ENCODE measurements around the gene MTHFD1.
A peak's percentile ranks its signal among the peaks of the same experiment; 100 is the strongest.

Gene MTHFD1

DNA sequence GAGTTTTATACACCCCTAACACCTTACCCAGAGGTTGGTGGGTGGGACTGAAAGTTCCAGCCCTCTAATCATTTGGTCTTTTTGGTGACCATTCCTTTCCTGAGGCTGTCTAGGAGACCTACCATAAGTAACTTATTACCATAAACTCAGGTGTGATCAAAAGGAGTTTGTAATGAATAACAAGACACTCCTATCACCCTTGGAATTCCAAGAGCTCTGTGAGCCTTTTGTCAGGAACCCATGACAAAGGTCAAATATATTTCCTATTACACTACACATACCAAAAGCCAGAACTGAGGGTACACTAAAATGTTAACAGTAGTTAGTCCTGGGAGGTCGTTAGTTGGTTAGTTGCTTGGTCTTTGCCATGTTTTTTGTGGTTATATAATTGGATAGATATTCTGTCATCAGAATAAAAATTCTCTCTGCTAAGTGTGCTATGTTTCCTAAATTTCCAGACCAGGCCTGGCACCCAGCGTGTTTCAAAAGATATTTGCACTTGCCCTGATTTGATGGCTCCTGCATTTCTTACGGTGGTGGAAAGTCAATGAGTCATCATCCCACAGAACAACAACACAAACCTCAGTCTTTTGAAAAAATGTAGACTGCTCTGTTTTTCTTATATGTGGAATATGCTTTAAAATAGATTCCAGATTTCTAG is 50.2 kb downstream of the MTHFD1 start:
- TF ChIP-seq SIN3A (IDR thresholded peaks at IDR 0.05; ENCODE audit: borderline replicate concordance, insufficient read depth, low read length) (no peak), TAF1 (IDR thresholded peaks at IDR 0.05; ENCODE audit: borderline replicate concordance, insufficient read depth, low read length) (no peak), FOXP2 (optimal IDR thresholded peaks at IDR 0.05; ENCODE audit: borderline replicate concordance, extremely low read depth, extremely low read length, insufficient read depth) (no peak), POLR2AphosphoS5 (IDR thresholded peaks at IDR 0.05; ENCODE audit: low read depth, low read length) (no peak)
- TF ChIP-seq, protein P1, sequence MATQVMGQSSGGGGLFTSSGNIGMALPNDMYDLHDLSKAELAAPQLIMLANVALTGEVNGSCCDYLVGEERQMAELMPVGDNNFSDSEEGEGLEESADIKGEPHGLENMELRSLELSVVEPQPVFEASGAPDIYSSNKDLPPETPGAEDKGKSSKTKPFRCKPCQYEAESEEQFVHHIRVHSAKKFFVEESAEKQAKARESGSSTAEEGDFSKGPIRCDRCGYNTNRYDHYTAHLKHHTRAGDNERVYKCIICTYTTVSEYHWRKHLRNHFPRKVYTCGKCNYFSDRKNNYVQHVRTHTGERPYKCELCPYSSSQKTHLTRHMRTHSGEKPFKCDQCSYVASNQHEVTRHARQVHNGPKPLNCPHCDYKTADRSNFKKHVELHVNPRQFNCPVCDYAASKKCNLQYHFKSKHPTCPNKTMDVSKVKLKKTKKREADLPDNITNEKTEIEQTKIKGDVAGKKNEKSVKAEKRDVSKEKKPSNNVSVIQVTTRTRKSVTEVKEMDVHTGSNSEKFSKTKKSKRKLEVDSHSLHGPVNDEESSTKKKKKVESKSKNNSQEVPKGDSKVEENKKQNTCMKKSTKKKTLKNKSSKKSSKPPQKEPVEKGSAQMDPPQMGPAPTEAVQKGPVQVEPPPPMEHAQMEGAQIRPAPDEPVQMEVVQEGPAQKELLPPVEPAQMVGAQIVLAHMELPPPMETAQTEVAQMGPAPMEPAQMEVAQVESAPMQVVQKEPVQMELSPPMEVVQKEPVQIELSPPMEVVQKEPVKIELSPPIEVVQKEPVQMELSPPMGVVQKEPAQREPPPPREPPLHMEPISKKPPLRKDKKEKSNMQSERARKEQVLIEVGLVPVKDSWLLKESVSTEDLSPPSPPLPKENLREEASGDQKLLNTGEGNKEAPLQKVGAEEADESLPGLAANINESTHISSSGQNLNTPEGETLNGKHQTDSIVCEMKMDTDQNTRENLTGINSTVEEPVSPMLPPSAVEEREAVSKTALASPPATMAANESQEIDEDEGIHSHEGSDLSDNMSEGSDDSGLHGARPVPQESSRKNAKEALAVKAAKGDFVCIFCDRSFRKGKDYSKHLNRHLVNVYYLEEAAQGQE (IDR thresholded peaks at IDR 0.05; ENCODE audit: insufficient read depth in 1 of 2, low read depth in 2 of 2, low read length in 2 of 2), result no peak

DNA sequence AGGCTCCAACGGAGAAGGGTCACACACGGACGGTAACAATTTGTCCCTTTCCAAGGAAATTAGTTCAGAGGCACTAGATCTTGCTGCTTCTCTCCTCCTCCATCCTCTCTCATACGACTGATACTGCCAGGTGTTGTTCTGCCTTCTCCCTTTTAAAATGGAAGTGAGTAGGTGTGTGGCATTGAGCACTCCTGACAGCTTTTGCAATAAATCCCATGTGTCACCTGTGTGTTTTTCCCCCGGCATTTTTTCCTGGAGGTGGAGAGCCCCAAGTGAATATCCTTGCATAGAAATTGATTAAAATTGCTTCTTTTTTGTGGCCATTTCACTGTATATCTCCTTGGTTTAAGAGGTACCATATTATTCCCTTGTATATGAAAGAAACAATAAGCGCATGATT is 51.0 kb downstream of the MTHFD1 start:
- TF ChIP-seq FOXP2 (optimal IDR thresholded peaks at IDR 0.05; ENCODE audit: borderline replicate concordance, extremely low read depth, extremely low read length, insufficient read depth) (no peak), POLR2AphosphoS5 (IDR thresholded peaks at IDR 0.05; ENCODE audit: low read depth, low read length) (no peak), SIN3A (IDR thresholded peaks at IDR 0.05; ENCODE audit: borderline replicate concordance, insufficient read depth, low read length) (no peak), TAF1 (IDR thresholded peaks at IDR 0.05; ENCODE audit: borderline replicate concordance, insufficient read depth, low read length) (no peak)
- TF ChIP-seq, protein P1 (IDR thresholded peaks at IDR 0.05; ENCODE audit: insufficient read depth in 1 of 2, low read depth in 2 of 2, low read length in 2 of 2), result no peak

DNA sequence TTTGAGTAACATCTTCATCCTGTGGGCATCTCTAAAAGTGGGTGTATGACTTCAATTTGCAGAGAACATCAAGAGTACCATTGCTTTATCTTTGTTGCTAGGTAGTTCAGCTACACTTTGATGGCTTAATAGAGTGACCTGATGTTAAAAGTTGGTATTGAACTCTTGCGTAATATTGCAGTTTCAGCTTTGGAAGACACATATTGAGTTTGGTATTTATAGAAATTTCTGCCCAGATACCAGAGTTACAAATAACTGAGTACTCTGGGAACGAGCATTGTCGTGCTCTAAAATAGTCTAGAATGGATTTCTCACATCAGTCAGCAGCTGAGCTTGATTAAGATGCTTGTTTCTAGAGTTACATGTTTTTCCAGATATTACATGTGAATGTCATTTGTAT is 52.3 kb downstream of the MTHFD1 start:
- TF ChIP-seq, protein P1 (IDR thresholded peaks at IDR 0.05; ENCODE audit: insufficient read depth in 1 of 2, low read depth in 2 of 2, low read length in 2 of 2), result no peak
- TF ChIP-seq TAF1 (IDR thresholded peaks at IDR 0.05; ENCODE audit: borderline replicate concordance, insufficient read depth, low read length) (no peak), POLR2AphosphoS5 (IDR thresholded peaks at IDR 0.05; ENCODE audit: low read depth, low read length) (no peak), FOXP2 (optimal IDR thresholded peaks at IDR 0.05; ENCODE audit: borderline replicate concordance, extremely low read depth, extremely low read length, insufficient read depth) (no peak)

DNA sequence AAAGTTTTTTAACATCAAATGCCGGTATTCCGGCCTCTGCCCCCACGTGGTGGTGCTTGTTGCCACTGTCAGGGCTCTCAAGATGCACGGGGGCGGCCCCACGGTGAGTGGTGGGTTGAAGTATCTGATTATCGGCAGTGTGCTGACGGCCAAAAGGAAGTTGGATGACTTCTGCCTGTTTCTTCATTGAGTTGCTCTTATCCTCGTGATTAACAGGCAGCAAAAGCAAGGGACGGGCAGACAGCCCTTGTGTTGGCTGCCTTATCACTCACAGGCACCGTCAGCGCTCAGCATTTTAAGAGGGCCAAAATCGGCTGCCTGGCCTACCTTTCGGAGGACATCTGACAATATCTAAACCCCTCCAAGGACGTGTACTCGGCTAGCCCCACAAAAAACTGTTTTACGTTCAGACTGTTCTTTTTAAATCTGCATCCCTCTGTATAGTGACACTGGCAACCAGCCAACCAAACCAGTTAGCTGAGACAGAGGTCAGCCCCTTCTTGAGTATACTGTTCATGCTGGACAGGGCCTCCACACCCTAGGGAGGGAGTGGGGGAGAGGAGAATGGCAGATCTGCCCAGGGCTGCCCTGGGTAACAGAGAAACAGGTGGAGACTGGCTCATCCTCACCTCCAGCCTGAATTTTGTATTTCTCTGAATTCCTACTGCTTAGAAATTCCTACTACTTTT is 54.3 kb downstream of the MTHFD1 start:
- TF ChIP-seq, protein P1 (IDR thresholded peaks at IDR 0.05; ENCODE audit: insufficient read depth in 1 of 2, low read depth in 2 of 2, low read length in 2 of 2), result peak in 1 of 2 experiments; percentile 36; a peak in 1 of 4 replicates
- TF ChIP-seq TAF1 (IDR thresholded peaks at IDR 0.05; ENCODE audit: borderline replicate concordance, insufficient read depth, low read length) (no peak), POLR2AphosphoS5 (IDR thresholded peaks at IDR 0.05; ENCODE audit: low read depth, low read length) (no peak)
